HG02852 (cell line): ENCODE results near the gene COL18A1.
"Not testable (repeated sequence)": the region's sequence is repeated elsewhere in the genome, so short reads cannot be mapped to it uniquely, and the experiment has no call there.

Source experiments
- ATAC-seq: cut with Tn5 transposase; IDR thresholded peaks from one replicate; pipeline ENCODE4 v1.9.1; 2021; ENCODE audit warnings: mild to moderate bottlenecking, moderate library complexity; ENCODE audit not compliant: unreplicated experiment

The COL18A1 gene

DNA sequence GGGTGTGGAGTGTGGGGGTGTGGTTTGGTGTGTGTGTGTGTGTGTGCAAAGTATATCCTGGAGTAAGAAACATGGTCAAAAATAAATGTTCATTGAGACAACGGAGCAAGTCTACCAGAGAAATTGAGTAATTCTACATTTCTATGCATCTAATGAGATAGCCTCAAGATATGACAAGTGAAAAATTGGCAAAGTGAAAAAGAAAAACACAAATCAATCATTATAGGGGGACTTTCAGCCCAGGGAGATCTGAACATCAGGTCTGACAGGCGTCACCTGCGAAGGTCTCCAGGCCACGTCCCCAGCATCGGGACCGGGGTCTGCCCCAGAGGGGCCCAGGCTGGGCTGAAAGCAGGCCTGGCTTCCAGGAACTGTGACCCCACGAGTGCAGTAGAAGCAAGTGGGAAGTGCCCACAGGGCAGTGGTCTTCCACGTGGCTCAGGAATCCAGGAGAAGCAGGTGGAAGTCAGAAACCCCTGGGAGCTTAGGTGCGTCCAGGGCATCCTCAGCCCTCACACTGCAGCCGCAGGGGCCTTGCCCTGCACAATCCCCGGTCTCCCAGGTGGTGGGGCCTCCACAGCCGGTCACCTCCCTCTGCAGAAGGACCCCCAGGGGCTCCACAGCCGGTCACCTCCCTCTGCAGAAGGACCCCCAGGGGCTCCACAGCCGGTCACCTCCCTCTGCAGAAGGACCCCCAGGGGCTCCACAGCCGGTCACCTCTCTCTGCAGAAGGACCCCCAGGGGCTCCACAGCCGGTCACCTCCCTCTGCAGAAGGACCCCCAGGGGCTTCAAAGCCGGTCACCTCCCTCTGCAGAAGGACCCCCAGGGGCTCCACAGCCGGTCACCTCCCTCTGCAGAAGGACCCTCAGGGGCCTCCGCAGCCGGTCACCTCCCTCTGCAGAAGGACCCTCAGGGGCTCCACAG, 96.4 kb downstream of the COL18A1 start:
- ATAC-seq = not testable (repeated sequence)

DNA sequence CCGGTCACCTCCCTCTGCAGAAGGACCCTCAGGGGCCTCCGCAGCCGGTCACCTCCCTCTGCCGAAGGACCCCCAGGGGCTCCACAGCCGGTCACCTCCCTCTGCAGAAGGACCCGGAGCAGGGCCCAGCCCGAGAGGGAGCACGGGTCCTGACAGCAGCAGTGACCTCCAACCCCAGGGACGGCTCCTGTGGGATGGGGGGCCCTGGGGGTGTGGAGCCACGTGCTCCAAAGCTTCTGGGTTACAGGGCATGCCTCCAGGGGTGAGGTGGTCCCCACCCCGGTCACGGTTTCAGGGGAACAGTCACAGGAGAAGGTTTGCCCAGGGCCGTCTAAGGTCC, 97.0 kb downstream of the COL18A1 start:
- no peak for ATAC-seq

GRCh38 chr21:45502600-45502999, 97.6 kb downstream of the COL18A1 start:
- ATAC-seq = no peak

DNA sequence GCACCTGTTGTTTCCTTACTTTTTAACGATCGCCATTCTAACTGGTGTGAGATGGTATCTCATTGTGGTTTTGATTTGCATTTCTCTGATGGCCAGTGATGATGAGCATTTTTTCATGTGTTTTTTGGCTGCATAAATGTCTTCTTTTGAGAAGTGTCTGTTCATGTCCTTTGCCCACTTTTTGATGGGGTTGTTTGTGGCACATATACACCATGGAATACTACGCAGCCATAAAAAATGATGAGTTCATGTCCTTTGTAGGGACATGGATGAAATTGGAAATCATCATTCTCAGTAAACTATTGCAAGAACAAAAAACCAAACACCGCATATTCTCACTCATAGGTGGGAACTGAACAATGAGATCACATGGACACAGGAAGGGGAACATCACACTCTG, 98.3 kb downstream of the COL18A1 start:
- ATAC-seq = not testable (repeated sequence)

GRCh38 chr21:45504021-45504515, 99.1 kb downstream of the COL18A1 start:
- ATAC-seq = no peak

DNA sequence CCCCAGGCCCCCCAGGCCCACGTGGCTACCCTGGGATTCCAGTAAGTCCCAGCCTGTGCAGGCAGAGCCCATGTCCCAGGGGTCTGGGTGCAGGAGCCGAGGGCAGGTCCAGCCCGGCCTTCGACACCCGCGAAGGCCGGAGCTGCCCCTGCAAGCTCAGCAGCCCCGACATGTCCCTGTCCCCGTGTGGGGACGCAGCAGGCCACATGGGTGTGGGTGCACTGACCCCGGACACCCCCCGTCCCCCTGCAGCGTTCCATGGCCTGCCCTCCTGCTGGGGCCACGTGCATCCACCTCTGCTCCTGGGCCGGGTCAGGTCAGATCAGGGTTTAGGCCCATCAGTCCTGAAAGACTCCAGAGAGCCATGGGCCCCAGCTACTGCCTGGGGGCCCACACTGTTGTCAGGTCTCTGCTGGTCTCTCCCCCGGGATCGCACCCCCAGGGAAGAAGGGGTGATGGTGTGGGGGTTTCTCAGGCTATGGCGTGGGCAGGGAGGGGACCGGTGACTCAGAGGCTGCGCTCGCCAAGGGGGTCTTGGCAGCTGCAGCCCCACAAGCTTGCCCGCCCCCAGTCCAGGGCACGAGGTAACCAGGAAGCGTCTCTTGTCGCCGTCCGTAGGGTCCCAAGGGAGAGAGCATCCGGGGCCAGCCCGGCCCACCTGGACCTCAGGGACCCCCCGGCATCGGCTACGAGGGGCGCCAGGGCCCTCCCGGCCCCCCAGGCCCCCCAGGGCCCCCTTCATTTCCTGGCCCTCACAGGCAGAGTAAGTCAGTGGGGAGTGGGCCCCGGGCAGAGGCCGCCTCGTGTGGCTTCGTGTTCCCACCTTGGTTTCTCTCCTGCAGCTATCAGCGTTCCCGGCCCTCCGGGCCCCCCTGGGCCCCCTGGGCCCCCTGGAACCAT, 99.8 kb downstream of the COL18A1 start:
- no peak for ATAC-seq

DNA sequence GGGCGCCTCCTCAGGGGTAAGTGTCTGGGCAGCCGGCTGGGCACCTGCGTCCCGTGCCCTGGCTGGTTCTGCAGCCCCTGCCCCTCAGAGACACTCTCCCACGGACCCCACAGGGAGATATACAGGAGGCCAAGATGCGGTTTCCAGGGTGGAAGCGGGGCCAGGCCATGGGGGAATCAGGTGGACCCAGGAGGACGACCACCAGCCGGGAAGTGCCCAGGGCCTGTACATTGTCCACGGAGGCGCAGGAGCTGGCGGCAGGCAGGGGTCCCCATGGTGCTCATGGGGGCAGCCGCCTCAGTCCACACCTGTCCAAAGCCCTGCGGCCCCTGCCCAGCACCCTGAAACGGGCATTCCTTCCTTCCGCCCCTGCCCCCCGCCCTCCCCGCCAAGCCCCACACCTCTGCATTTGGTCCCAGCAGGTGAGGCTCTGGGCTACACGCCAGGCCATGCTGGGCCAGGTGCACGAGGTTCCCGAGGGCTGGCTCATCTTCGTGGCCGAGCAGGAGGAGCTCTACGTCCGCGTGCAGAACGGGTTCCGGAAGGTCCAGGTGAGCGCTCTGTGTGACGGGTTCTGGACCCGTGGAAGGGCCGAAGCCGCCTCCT, 100.6 kb downstream of the COL18A1 start:
- no peak for ATAC-seq

DNA sequence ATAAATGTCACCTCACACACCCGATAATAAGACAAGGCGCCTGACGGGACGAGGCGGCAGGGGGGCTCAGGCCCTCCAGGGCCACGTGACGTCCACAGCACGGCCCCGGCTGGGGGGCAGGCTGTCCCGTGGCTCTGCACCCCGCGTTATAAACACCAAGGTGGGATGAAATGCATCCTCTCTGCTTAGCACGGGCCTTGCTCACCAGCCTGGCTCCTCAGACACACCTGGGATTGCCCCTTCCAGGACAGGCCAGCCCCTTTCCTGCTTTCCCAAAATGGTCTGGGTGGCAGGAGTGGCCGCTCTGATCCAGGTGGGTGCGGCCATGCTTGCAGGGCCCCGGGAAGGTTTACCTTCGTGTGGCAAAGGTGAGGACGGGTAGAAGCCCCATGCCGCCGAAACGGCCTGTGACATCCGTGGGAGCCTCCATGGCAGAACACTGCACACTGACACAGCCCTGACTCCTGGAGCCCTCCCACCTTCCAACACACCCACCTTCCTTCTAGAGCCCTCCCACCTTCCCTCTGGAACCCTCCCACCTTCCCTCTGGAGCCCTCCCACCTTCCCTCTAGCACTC, 101.4 kb downstream of the COL18A1 start:
- ATAC-seq = no peak

- no peak for ATAC-seq
Measured at GRCh38 chr21:45506836-45507522, 102.0 kb downstream of the COL18A1 start.

DNA sequence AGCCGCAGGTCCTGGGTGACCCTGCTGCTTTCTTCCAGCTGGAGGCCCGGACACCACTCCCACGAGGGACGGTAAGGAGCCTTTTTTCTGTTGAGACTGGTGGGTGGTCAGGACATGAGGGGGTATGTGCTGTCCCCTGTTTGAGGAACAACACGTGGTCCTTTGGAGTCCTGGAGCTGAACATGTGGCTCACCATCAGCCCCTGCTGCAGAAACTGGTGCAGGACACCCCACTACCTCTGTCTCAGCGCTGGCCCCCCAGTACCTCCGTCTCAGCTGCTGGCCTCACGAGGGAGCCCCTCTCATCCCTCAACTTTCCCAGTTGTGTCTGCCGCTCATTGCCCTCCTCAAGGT, 102.5 kb downstream of the COL18A1 start:
- ATAC-seq = no peak

DNA sequence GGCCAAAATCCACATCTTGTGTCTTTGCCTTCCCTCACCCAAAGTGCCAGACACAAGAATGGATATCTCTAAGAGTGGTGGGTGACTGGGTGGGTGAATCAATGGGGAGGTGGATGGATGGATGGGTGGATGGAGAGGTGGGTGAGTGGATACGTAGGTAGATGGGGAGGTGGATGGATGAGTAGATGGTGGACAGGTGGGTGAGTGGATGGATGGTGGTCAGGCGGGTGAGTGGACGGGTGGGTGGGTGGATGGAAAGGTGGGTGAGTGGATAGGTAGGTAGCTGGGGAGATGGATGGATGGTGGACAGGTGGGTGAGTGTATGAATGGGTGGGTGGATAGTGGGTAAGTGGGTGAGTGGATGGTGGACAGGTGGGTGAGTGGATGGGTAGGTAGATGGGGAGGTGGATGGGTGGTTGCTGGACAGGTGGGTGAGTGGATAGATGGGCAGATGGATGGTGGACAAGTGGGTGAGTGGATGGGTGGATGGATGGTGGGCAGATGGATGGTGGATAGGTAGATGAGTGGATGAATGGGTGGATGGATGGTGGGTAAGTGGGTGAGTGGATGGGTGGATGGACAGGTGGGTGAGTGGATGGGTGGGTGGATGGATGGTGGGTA, 103.0 kb downstream of the COL18A1 start:
- no peak for ATAC-seq

GRCh38 chr21:45508607-45509565, 103.9 kb downstream of the COL18A1 start:
- no peak for ATAC-seq

- no peak for ATAC-seq
Measured at GRCh38 chr21:45509566-45510465, 104.9 kb downstream of the COL18A1 start.

- ATAC-seq = no peak
Measured at GRCh38 chr21:45510466-45510955, 105.5 kb downstream of the COL18A1 start.

GRCh38 chr21:45511007-45511406, 106.0 kb downstream of the COL18A1 start:
- ATAC-seq = no peak

DNA sequence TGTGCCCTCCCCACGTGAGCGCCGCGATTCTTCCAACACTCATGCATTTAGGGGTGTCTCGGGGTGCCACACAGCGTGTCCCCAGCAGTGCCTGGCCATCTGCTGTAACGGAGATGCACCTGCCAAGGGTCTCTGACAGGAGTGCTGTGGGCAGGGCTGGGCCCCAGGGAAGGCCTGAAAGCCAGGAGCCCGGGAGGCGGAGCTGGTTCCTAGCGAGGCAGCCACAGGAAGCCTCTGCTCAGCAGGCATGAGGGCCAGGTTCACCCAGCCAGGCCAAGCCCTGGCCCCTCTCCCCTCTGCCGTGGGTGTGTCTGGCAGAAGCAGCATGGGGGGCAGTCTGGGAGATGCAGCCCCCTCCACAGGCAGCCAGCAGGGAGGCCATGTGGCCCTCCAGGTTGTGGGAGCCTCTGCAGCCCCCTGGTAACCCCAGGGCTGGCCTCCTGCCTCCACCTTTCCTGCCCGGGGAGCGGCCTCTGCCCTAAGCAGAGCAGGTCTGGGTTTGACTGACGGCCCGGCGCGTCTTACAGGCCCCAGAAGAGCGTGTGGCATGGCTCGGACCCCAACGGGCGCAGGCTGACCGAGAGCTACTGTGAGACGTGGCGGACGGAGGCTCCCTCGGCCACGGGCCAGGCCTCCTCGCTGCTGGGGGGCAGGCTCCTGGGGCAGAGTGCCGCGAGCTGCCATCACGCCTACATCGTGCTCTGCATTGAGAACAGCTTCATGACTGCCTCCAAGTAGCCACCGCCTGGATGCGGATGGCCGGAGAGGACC, 106.9 kb downstream of the COL18A1 start:
- no peak for ATAC-seq

DNA sequence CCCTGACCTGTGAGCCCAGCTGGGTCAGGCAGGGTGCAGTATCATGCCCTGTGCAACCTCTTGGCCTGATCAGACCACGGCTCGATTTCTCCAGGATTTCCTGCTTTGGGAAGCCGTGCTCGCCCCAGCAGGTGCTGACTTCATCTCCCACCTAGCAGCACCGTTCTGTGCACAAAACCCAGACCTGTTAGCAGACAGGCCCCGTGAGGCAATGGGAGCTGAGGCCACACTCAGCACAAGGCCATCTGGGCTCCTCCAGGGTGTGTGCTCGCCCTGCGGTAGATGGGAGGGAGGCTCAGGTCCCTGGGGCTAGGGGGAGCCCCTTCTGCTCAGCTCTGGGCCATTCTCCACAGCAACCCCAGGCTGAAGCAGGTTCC, 107.6 kb downstream of the COL18A1 start:
- no peak for ATAC-seq
